Activated CD8-positive, alpha-beta memory T cell treated with anti-CD3 and anti-CD28 coated beads, Interleukin-2, amount 50 U/mL, for 48 hours (primary cell): ENCODE results near the gene AGPAT2.

Source experiments
- DNase-seq: peaks from one replicate; pipeline ENCODE4 v3.0.0-alpha.2; 2020

AGPAT2 gene

DNA sequence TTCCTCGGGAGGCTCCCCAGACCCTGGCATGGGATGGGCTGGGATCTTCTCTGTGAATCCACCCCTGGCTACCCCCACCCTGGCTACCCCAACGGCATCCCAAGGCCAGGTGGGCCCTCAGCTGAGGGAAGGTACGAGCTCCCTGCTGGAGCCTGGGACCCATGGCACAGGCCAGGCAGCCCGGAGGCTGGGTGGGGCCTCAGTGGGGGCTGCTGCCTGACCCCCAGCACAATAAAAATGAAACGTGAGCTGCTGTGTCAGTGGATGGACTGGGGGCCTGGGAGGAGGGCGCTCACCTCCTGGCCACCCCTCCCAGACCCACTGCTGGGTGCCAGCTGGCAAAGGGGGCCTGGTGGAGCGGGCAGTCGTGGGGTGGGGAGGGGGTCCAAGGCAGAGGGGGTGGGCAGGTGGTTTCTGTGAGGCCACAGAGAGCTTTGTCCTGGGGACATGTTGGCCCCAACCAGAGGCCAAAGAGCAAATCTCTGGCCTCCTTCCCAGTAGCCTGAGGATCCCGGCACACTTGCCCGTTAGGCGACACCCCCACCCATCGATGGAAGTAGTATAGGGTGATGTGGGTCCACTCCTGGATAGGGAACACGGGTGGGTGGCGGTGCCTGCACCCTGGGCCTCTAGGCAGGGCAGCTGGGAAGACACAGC is 14.7 kb downstream of the AGPAT2 start:
- DNase-seq: no peak

- peak; percentile 83 for DNase-seq
These were observed 15.4 kb downstream of the AGPAT2 start for GRCh38 chr9:136671646-136672430.

- DNase-seq: no peak
These were observed 16.0 kb downstream of the AGPAT2 start for GRCh38 chr9:136671254-136671614.

GRCh38 chr9:136670576-136671253 is 16.5 kb downstream of the AGPAT2 start:
- no peak for DNase-seq

DNA sequence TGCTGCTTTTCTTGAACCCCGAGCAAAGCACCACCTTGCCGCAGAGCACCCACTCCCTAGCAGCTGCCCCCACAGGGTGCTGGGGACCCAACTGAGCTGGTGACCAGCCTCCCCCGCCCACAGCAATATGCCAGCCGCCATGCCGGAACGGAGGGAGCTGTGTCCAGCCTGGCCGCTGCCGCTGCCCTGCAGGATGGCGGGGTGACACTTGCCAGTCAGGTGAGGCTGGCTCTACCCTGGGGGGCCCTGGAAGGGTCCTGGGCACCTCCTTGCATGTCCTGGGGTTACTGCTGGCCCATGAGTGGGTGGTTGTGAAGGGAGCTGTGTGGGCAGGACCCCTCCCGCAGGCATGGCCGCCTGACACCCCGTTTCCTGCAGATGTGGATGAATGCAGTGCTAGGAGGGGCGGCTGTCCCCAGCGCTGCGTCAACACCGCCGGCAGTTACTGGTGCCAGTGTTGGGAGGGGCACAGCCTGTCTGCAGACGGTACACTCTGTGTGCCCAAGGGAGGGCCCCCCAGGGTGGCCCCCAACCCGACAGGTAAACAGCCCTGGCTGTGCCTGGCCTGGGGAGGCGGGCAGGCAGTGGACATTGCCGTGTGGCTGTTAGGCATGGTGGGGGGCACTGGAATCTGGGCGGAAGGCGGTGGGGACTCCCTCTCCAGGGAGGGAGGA is 17.3 kb downstream of the AGPAT2 start:
- no peak for DNase-seq

DNA sequence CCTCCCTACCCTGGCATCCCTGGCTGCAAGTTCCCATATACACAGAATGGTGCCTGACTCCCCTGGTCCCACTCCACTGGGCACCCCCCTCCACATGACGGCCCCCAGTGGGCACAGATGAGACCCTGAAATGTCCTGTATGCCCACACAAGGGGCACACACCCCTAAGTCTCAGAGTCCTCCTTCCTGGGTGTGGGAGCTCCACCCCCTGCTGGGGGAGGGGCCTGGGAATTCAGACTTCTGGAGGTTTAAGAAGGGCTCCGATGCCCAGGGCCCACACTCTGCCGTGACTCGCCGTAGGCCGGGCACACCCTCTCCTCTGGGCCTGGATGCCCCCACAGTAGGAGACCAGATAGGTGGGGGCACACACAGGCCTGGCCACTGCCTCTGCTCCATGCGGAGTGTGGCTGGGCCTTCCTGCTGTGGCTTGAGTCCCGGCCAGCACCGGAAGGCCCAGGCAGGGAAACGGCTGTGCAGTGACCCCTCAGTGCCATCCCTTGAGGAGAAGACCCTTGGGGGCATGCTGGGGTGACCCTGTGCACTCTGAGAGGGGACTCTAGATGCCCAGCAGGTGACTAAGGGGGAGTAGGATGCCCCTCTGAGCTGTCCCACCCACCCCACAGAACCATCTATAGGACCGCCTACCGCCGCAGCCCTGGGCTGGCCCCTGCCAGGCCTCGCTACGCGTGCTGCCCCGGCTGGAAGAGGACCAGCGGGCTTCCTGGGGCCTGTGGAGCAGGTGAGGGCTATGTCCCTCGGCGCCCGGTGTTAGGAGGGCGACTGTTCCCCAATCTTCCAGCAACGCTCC is 18.1 kb downstream of the AGPAT2 start:
- DNase-seq: no peak

DNA sequence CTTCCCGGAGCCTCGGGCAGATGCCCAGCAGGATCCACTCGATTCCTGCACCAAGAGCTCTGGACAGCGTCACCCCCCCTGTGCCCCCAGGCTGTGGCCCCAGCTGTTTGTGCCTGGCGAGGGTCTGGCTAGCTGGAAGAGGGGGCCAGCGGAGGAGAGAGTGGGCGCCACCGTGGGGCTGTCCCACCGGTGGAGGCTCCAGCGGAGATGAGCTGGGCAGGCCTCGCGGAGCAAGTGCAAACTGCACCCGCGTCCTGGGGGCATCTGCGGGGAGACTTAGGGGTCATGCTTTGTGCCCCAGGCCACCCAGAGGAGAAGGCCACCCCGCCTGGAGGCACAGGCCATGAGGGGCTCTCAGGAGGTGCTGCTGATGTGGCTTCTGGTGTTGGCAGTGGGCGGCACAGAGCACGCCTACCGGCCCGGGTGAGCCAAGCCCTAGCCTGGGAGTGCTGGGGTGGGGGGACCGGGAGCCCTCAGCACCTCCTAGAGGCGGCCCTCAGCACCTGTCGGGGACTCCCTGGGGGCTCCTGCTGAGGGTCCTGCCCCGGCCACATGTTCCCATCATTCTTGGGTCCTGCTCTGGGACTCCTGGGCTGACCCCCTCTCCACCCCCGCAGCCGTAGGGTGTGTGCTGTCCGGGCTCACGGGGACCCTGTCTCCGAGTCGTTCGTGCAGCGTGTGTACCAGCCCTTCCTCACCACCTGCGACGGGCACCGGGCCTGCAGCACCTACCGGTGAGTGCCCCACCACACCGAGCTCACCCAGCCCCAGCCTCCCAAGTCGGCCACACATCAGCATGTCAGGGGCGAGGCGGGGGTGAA is 19.1 kb downstream of the AGPAT2 start:
- no peak for DNase-seq

GRCh38 chr9:136667214-136667939 is 19.9 kb downstream of the AGPAT2 start:
- DNase-seq: no peak

- no peak for DNase-seq
These were observed 20.7 kb downstream of the AGPAT2 start for GRCh38 chr9:136666372-136667213.

DNA sequence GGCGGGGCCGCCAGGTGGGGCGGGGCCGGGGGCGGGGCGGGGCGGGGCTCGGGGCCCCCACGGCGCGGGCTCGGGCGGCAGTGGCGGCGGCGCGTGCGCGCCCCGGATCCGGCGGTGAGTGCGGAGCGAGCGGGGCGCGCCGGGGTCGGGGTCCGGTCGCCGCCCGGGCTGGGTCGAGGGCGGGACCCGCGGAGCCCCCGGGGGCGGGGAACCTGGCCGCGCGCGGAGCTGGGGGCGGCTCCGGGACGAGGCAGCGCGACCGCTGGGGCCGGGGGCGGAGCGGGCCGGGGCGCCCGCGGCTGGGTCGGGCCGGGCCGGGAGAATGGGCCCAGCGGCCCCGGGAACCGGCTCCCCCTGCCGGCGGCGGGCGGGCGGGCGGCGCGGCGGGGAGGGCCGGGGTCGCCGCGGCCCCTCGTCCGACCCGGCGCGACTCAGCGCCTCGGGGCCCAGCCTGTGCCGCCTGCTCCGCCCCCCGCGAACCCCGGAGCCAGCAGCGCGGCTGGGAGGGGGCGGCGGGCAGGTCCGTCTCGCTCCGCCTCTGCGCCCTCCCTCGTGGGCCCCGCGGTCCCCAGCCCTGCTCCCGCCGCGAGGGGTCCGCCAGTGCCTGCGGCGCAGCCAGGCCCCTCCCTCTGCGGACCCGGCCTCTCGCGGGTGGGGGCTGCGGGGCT is 21.4 kb downstream of the AGPAT2 start:
- DNase-seq: no peak

GRCh38 chr9:136665111-136665703 is 22.1 kb downstream of the AGPAT2 start:
- no peak for DNase-seq

DNA sequence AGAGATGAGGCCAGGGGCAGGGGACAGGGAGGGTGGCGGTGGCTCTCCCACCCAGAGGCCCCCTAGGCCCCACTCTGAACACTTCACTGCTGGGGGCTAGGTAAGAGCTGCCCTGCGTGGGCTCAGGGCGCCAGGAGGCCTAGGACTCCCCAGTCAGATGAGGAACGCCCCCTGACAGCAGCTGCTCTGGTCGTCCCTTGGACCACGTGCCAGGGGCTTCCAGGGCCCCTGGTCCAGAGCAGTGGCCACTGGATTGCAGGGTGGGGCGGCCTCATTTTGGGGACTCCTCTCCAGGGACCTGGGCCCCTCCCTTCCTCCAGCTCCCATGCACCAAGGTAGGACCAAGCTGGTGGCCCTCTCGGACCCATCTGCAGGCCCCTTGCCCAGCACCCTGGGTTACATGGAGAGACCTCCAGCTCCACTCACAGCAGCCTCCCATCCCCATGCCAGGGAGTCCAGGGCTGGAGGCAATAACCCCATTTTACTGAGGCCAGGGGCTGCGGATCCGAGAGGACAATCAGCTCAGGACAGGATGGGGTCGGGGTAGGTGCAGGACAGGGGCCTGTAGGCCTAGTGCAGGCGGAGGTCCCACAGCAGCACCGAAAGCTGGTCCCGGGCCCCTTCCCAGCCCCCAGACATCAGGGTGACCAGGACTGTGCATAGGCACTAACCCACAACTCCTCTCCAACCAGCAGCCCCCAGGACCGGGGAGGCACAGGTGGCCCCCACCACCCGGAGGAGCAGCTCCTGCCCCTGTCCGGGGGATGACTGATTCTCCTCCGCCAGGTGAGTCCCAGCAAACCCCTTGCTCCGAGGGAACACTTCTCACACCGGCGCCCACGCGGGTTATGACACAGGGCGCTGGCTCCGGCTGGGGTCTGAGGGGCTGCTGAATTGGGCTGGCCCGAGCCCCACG is 23.0 kb downstream of the AGPAT2 start:
- DNase-seq: no peak

GRCh38 chr9:136662656-136663581 is 24.3 kb downstream of the AGPAT2 start, which contains the start of gene EGFL7:
Gene EGFL7, plus strand, starts transcription at chr9:136662916. Its CDS starts 5,367 bp downstream, at chr9:136668283.
- DNase-seq: no peak

DNA sequence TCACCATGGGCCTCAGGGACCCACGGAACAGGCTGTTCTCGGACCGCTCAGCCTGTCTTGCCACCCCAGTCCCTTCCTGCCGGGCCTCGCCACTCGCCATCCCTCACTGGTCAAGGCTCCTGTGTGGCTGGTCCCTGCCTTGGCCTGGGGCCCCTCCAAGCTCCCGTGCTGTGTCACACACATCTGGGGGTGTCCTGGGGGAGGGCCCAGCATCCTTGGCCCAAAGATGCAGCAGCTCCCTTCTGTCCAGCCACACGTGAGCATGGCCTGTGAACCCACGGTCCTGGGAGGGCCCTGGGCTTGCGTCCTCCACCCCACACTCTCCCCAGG is 25.0 kb downstream of the AGPAT2 start:
- DNase-seq: no peak

- no peak for DNase-seq
These were observed 25.5 kb downstream of the AGPAT2 start for GRCh38 chr9:136661641-136662325.

DNA sequence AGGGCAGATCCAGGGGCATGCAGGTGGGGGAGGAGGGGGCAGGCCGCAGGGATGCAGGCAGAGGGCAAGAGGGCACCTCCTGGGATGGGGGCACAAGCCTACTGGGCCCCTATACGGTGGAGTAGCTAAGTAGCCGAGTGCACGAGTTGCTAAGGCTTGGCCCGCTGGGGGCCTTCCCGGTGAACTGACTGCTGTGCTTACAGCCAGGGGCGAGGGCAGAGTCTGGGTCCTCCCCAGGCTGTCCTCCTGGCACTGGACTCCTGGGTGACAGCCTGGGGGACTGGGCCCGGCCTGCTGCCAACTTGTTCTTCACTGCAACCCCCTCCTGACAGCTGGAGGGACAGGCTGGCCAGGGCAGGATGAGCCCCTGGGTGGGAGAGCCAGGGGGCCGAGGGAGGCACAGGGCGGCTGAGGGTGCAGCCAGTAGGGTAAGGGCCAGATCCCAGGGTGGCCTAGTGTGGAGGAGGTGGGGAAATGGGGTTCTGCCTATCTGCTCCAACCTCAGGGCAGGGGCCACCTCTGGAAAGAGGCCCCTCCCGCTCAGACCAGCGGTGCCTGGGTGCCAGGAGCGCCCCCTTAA is 26.2 kb downstream of the AGPAT2 start:
- no peak for DNase-seq
